ENCODE results near the gene ERICH3.

DNA sequence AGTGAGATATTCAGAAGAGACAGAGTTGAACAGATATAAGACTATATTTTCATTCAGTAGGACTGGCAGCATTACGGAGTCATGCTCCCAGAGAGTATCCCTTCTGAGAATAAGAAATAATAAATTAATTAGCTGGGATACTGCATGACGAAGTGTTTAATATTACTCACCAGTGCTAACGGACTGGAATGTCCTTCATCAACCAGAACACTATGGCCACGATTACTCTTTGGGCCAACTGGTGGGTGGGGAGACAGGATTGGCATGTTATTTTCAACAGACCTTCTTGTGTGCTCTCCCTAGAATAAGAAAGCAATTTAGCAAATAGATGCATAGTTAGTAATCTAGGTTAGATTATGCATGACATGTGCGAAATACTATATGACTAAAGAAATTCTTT is 32.4 kb downstream of the ERICH3 start:
- TF ChIP-seq CTCF (IDR thresholded peaks at IDR 0.05; ENCODE audit: insufficient read depth, low read length) = no peak
- TF ChIP-seq REST (IDR thresholded peaks at IDR 0.05; ENCODE audit: insufficient replicate concordance, low read depth) = no peak
